ENCODE measurements around the gene DNAJC7.
"Not testable (repeated sequence)": the region's sequence is repeated elsewhere in the genome, so short reads cannot be mapped to it uniquely, and the experiment has no call there.

The DNAJC7 gene

GRCh38 chr17:42010898-42011516 lies 6.2 kb downstream of the DNAJC7 start:
- no peak for DNase-seq (ENCODE audit: low read depth)

DNA sequence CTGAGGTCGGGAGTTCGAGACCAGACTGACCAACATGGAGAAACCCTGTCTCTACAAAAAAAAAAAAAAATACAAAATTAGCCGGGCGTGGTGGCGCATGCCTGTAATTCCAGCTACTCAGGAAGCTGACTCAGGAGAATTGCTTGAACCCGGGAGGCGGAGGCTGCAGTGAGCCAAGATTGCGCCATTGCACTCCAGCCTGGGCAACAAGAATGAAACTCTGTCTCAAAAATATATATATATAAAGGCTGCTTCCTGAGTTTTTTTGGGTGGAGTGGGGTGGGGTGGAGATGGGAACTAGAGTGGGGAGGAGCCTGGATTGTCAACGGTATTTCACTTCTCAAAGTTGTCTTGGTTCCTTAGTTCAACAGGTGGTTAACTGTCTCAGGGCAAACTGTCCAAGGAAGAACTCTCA lies 7.0 kb downstream of the DNAJC7 start:
- H3K4me3 ChIP-seq (ENCODE audit: low read depth, low read length); DNase-seq (ENCODE audit: low read depth): not testable (repeated sequence)

More at GRCh38 chr17:42010898-42011516, 6.2 kb downstream of the DNAJC7 start:
- H3K4me3 ChIP-seq (ENCODE audit: low read depth, low read length): no peak overlapping the region
- TF ChIP-seq, protein P1, sequence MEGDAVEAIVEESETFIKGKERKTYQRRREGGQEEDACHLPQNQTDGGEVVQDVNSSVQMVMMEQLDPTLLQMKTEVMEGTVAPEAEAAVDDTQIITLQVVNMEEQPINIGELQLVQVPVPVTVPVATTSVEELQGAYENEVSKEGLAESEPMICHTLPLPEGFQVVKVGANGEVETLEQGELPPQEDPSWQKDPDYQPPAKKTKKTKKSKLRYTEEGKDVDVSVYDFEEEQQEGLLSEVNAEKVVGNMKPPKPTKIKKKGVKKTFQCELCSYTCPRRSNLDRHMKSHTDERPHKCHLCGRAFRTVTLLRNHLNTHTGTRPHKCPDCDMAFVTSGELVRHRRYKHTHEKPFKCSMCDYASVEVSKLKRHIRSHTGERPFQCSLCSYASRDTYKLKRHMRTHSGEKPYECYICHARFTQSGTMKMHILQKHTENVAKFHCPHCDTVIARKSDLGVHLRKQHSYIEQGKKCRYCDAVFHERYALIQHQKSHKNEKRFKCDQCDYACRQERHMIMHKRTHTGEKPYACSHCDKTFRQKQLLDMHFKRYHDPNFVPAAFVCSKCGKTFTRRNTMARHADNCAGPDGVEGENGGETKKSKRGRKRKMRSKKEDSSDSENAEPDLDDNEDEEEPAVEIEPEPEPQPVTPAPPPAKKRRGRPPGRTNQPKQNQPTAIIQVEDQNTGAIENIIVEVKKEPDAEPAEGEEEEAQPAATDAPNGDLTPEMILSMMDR (IDR thresholded peaks at IDR 0.05; ENCODE audit: low read depth, low read length, missing control alignments): no peak

GRCh38 chr17:42009170-42009569 lies 8.1 kb downstream of the DNAJC7 start:
- H3K4me3 ChIP-seq (ENCODE audit: low read depth, low read length): no peak overlapping the region
- TF ChIP-seq, protein P1 (IDR thresholded peaks at IDR 0.05; ENCODE audit: low read depth, low read length, missing control alignments): peak; percentile 8
- no peak for DNase-seq (ENCODE audit: low read depth)

DNA sequence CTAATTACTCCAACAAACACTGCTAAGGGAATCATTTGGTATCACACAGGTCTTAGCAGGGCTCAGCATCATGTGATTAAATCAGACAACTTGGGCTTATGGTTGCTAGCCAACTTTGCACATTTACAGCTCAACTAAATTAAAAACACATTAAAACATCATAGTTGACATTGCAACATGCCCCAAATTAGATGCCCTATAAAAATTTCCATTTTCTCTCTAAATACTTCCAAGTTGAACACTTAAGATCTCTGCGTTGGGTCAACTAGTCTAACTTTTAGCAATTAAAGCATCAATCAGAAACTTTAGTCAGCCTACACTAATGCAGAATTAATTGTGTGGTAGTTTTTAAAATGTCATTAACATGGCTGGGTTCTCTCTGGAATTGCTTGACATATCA lies 12.1 kb downstream of the DNAJC7 start:
- no peak overlapping the region for H3K4me3 ChIP-seq (ENCODE audit: low read depth, low read length)
- TF ChIP-seq, protein P1 (IDR thresholded peaks at IDR 0.05; ENCODE audit: low read depth, low read length, missing control alignments): no peak
- no peak for DNase-seq (ENCODE audit: low read depth)

DNA sequence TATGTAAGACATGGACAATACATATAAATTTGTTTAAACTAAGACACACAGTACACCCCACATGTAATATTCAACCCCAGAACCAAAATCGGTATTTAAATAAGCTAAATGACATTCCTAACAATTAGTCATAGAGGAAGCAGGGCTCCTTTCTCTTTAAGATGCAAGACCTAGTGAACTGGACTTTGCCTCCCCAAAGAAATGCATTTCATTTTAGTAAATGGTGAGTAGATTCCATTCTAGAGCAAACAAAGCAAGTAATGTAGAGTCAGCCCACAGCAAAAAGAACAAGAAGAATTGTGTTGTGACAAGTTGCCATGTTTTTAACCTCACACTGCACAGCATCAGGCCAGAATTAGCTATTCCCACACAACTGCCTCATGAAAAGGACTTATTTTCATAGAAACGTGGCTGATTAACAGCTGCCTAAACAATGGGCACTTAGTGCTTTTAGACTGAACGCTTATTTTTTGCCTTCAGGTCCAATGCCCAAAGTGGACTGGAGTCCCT lies 14.4 kb downstream of the DNAJC7 start:
- DNase-seq (ENCODE audit: low read depth): no peak
- TF ChIP-seq, protein P1 (IDR thresholded peaks at IDR 0.05; ENCODE audit: low read depth, low read length, missing control alignments): no peak
- no peak overlapping the region for H3K4me3 ChIP-seq (ENCODE audit: low read depth, low read length)

- DNase-seq (ENCODE audit: low read depth): no peak
- H3K4me3 ChIP-seq (ENCODE audit: low read depth, low read length): no peak overlapping the region
- TF ChIP-seq, protein P1 (IDR thresholded peaks at IDR 0.05; ENCODE audit: low read depth, low read length, missing control alignments): no peak
Measured at GRCh38 chr17:42002175-42002791, 15.0 kb downstream of the DNAJC7 start.

GRCh38 chr17:42001729-42002128 lies 15.5 kb downstream of the DNAJC7 start:
- DNase-seq (ENCODE audit: low read depth): no peak
- TF ChIP-seq, protein P1 (IDR thresholded peaks at IDR 0.05; ENCODE audit: low read depth, low read length, missing control alignments): no peak
- H3K4me3 ChIP-seq (ENCODE audit: low read depth, low read length): no peak overlapping the region

Data from GM12864 (cell line).